Measurements from ENCODE around the gene FIGNL1.
A peak's percentile ranks its signal among the peaks of the same experiment; 100 is the strongest.

Gene FIGNL1

GRCh38 chr7:50449881-50450589, at the start of gene FIGNL1:
FIGNL1 (minus strand) TSS chr7:50450350; CDS start chr7:50447287, 3,063 bp downstream.
- peak; percentile 86 for DNase-seq

GRCh38 chr7:50499092-50499491, 48.9 kb upstream of the FIGNL1 start:
- no peak for DNase-seq

- no peak for DNase-seq
Observed at GRCh38 chr7:50497968-50498367, 47.8 kb upstream of the FIGNL1 start.

GRCh38 chr7:50497068-50497642, 47.0 kb upstream of the FIGNL1 start:
- DNase-seq: no peak

- no peak for DNase-seq
Observed at GRCh38 chr7:50496569-50496968, 46.4 kb upstream of the FIGNL1 start.

GRCh38 chr7:50495746-50496145, 45.6 kb upstream of the FIGNL1 start:
- DNase-seq: no peak

- DNase-seq: no peak
Observed at GRCh38 chr7:50492770-50493519, 42.8 kb upstream of the FIGNL1 start.

GRCh38 chr7:50491943-50492342, 41.8 kb upstream of the FIGNL1 start:
- no peak for DNase-seq

- DNase-seq: no peak
Observed at GRCh38 chr7:50491209-50491608, 41.1 kb upstream of the FIGNL1 start.

- no peak for DNase-seq
Observed at GRCh38 chr7:50488379-50488778, 38.2 kb upstream of the FIGNL1 start.

- DNase-seq: no peak
Observed at GRCh38 chr7:50486512-50486911, 36.4 kb upstream of the FIGNL1 start.

- no peak for DNase-seq
Observed at GRCh38 chr7:50481867-50482266, 31.7 kb upstream of the FIGNL1 start.

- peak; percentile 20 for DNase-seq
Observed at GRCh38 chr7:50480797-50481196, 30.6 kb upstream of the FIGNL1 start.

GRCh38 chr7:50479743-50480517, 29.8 kb upstream of the FIGNL1 start:
- no peak for DNase-seq

GRCh38 chr7:50477640-50478039, 27.5 kb upstream of the FIGNL1 start:
- peak; percentile 77 for DNase-seq

GRCh38 chr7:50476953-50477625, 26.9 kb upstream of the FIGNL1 start:
- no peak for DNase-seq

GRCh38 chr7:50475340-50475739, 25.2 kb upstream of the FIGNL1 start:
- no peak for DNase-seq

- DNase-seq: no peak
Observed at GRCh38 chr7:50474382-50475160, 24.4 kb upstream of the FIGNL1 start.

- DNase-seq: no peak
Observed at GRCh38 chr7:50473531-50473930, 23.4 kb upstream of the FIGNL1 start.

- no peak for DNase-seq
Observed at GRCh38 chr7:50472427-50472826, 22.3 kb upstream of the FIGNL1 start.

GRCh38 chr7:50471970-50472369, 21.8 kb upstream of the FIGNL1 start:
- DNase-seq: no peak

Data from NCI-H510A treated with DMSO at 0.1 percent for 48 hours (cell line).